GM10266 (cell line): ENCODE measurements around the gene SLC35E1.

Experiments
- DNase-seq: peaks from one replicate; pipeline ENCODE4 v3.0.0; 2012; ENCODE audit errors: extremely low spot score
- CTCF ChIP-seq: IDR thresholded peaks from 2 replicates; pipeline ENCODE4 v1.5.1; 2012; ENCODE audit warnings: mild to moderate bottlenecking, low read depth; ENCODE audit not compliant: control insufficient read depth, insufficient read depth; ENCODE audit errors: missing control alignments

The SLC35E1 gene

DNA sequence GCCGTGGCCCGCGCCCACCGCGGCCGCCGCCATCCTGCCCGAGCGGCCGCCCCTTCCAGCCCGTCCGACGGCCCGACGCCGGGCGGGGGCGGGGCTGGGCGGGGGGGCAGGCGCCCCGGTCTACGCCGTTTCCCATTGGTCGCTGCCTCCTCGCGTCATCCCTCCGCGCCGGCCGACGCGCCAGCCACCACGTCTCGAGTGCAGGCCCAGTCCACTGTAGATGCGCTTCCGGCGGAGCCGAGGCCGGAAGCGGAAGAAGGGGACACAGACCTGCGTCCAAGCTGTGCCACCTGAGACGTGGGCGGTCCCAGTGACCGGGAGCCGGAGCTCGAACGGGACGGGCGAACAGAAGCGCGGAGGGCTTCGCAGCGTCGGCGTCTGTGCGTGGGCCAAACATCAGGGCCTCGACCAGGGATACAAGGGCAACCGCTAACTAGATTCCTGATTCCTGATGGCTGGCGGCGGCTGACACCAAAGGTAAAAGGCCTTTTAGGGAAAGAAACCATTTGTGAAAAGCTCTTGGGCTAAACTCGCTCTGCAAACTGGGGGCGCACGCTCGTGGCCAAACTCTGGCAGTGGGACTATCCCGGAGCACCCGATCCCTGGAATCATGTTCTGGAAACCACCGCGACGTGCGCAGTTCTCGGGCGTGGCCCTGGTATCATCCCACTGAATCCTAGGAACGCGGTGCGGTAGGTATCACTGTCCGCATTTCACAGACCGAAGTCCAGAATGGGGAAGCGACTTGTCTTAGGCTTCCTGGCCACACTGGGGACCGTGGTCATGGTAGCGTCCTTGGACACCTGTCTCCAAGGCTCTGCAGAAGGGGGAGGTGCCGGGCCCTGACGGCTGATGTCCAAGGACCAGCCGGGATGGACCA is at the start of gene SLC35E1:
TSS of gene SLC35E1 (minus strand) at position 84 of the 880 bp plus-strand sequence. CDS start at position 33, 51 bp downstream.
- no peak for TF ChIP-seq CTCF
- DNase-seq: peak; percentile 100

DNA sequence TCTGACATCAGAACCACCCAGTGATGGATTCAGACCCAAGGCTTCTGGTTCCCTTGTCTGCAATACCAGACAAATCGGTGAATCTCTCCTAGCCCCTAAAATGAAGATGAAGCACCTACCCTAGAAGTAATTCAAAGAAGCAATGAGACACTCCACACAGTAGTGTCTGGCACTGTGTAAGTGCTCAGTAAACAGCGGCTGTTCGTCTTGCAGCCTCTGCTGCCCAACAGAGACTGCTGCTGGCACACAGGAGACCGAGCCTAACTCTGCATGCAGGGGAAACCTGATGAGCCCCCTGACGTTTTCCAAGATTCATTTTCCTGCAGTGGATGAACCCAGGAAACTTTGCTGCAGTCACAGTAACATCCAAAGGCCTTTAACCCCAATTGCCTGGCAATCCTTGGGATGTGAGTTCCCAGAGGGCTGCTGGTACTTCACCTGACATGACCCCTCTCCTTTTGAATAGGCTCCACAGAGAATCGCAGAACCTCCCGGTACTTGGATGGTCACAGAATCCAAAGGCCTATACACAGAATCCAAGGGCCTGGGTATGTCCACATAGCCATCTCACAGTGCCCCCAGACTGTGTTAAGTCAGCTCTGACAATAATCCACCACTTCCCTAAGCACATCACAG is 49.1 kb upstream of the SLC35E1 start:
- DNase-seq: no peak
- no peak for TF ChIP-seq CTCF

DNA sequence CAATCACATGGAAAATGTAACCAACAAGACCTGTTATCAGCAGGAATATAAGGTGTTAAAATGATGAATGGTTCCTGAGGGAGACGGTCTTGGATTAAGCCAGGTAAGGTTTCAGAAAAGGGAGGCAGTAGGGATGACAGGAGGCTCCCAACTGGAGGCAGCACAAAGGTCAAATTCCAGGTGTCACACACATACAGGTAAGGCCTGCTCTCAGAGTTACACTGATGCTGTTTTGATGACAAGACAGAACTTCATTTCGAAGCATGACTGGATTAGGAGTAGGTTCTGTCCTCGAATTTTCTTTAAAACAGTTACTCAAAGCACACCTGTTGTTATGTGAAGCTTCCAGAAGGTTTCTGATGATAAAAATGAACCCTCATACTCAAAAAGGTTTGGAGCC is 48.4 kb upstream of the SLC35E1 start:
- DNase-seq: no peak
- no peak for TF ChIP-seq CTCF

DNA sequence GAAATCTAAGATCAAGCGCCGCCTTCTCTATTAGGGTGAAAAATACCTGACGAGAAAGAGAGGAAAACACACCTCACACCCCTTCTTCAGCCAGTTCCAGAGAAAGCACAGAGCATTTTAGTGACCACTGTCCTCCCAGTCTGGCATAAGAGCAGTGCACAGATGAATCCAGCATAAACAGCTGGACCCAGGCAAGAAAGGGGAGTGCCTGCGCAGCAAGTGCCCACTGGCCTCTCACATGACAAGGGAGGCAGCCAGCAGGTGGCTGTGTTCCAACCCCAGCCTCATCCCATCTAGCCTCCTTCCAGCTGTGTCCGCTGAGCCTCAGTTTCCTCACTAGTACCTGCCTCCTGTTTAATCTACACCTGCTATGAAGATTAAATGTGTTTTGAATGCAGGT is 47.8 kb upstream of the SLC35E1 start:
- no peak for TF ChIP-seq CTCF
- DNase-seq: no peak

DNA sequence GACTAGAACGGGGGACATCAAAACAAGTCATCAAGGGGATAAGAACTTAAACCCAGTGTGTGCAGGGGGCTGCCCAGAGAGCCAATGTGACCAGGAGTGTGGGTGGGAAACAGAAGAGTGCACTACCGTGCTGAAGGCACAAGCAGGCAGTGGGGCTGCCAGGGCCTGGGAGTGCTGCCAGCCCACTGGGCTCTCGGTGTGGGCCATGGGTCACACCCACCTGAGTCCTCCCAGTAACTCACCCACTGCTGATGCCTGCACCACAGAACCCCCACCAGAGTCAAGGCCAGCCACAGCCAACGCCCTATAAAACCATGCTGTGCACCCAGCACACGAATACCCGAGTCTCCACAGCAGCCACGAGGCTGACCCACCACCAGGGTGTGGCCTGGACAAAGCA is 47.2 kb upstream of the SLC35E1 start:
- DNase-seq: no peak
- no peak for TF ChIP-seq CTCF

DNA sequence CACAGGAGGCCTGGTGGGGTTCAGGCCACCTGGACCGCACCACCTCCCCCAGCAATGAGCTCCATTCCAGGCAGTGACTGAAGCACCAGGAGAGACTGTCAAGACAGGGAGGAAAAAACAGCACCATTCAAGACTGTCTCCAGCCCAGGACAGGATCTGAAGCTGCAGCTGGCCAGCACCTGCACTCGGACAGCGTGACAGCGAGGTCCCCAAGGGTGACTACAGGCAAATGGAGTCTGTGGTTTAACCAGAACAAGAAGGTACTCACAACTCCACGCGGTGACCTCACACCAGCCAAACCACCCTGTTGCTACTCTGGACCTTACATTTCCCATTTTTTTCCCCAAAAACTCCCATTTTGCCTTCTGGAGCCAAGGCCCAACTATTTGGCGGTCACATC is 46.0 kb upstream of the SLC35E1 start:
- no peak for DNase-seq

More for the DNA sequence above, 46.0 kb upstream of the SLC35E1 start:
- no peak for TF ChIP-seq CTCF
